OCI-LY7 (cell line): ENCODE measurements around the gene DCST2. TPM values are rescaled to one million over a fixed set of nuclear protein-coding genes. Genes with fewer than 3 reads are reported as not detected.

Source experiments
- BruUV-seq: library from RNA; stranded (reverse); fragments of 400-500 nt; replicated peaks from 2 replicates; lab custom pipeline; 2021; lab: Mats Ljungman, UMichigan
- CTCF ChIA-PET: fragments of 300-600 bp; sonication (Branson Sonifier 250); formaldehyde crosslinking; loops from one replicate; lab custom pipeline; 2022; ENCODE audit warnings: antibody characterized with exemption; ENCODE audit not compliant: unreplicated experiment; lab: Charles Lee
- POLR2A ChIA-PET: fragments of 300-600 bp; sonication (Branson Sonifier 250); formaldehyde crosslinking; loops from one replicate; lab custom pipeline; 2022; ENCODE audit warnings: antibody characterized with exemption; lab: Charles Lee
- DNase-seq: peaks from one replicate; pipeline ENCODE4 v3.0.0-alpha.2; 2015; ENCODE audit warnings: low spot score
- H2AFZ ChIP-seq: fragments of 200-600 bp; sonication (generic), shearing (Covaris generic); 2 replicates; pipeline ENCODE4 v1.6.1; 2014; ENCODE audit warnings: mild to moderate bottlenecking, antibody characterized with exemption, low read length, moderate library complexity
- H3K27ac ChIP-seq: fragments of 200-600 bp; sonication (generic); 2 replicates; pipeline ENCODE4 v1.5.1; 2014; ENCODE audit warnings: mixed run types, low read depth, mild to moderate bottlenecking, moderate library complexity, low read length, inconsistent platforms; ENCODE audit not compliant: poor library complexity, severe bottlenecking
- H3K36me3 ChIP-seq: fragments of 200-600 bp; sonication (generic); 2 replicates; pipeline ENCODE4 v1.6.1; 2014; ENCODE audit warnings: mild to moderate bottlenecking, antibody characterized with exemption, low read length, moderate library complexity, mixed read lengths; ENCODE audit not compliant: insufficient read depth
- H3K4me1 ChIP-seq: fragments of 200-600 bp; sonication (generic); 2 replicates; pipeline ENCODE4 v1.5.1; 2014; ENCODE audit warnings: mild to moderate bottlenecking, low read length; ENCODE audit not compliant: insufficient read depth, poor library complexity, severe bottlenecking
- H3K4me2 ChIP-seq: fragments of 200-600 bp; sonication (generic); 2 replicates; pipeline ENCODE4 v1.6.1; 2014; ENCODE audit warnings: mild to moderate bottlenecking, low read length
- H3K4me3 ChIP-seq: fragments of 200-600 bp; sonication (generic); 2 replicates; pipeline ENCODE4 v1.5.1; 2014; ENCODE audit warnings: mild to moderate bottlenecking, low read depth, low read length; ENCODE audit not compliant: poor library complexity, severe bottlenecking
- H3K79me2 ChIP-seq: fragments of 200-600 bp; sonication (generic); 2 replicates; pipeline ENCODE4 v1.6.1; 2016; ENCODE audit warnings: low read depth, mild to moderate bottlenecking, low read length, moderate library complexity, mixed read lengths; ENCODE audit not compliant: insufficient read depth
- H3K9me2 ChIP-seq: fragments of 200-600 bp; sonication (generic); 2 replicates; pipeline ENCODE4 v1.6.1; 2016; ENCODE audit warnings: mild to moderate bottlenecking, low read length, mixed read lengths; ENCODE audit not compliant: insufficient read depth
- H3K9me3 ChIP-seq: fragments of 200-600 bp; sonication (generic); 2 replicates; pipeline ENCODE4 v1.6.1; 2014; ENCODE audit warnings: mild to moderate bottlenecking, mixed run types, low read length, mixed read lengths
- H4K20me1 ChIP-seq: fragments of 200-600 bp; sonication (generic); 2 replicates; pipeline ENCODE4 v1.6.1; 2014; ENCODE audit warnings: mild to moderate bottlenecking, antibody characterized with exemption, low read length, moderate library complexity, mixed read lengths; ENCODE audit not compliant: insufficient read depth
- EZH2phosphoT487 ChIP-seq: fragments of 200-600 bp; sonication (generic); IDR thresholded peaks from 2 replicates; pipeline ENCODE4 v1.6.1; 2018; ENCODE audit warnings: low read depth, borderline replicate concordance, mild to moderate bottlenecking, mixed run types, antibody characterized with exemption, low read length, moderate library complexity, mixed read lengths
- intact Hi-C: fragments of 100-400 bp; cut with micrococcal nuclease; formaldehyde crosslinking; loops from one replicate; pipeline ENCODE4 v1.10.0; 2022; ENCODE audit not compliant: unreplicated experiment
- total RNA-seq, 2 experiments: library from RNA; depleted of rRNA in 1 of 2; stranded (reverse); fragments of >200 nt in 1 of 2; shearing (Covaris generic) in 1 of 2; gene quantifications; 2 replicates each; pipeline ENCODE4 v1.2.3, GENCODE V29; 2014 to 2022
- TF ChIP-seq, protein P1 (sequence below): fragments of 200-600 bp; sonication (generic); conservative IDR thresholded peaks from 2 replicates; pipeline ENCODE4 v1.5.1; 2014; ENCODE audit warnings: mild to moderate bottlenecking, antibody characterized with exemption, low read length, moderate library complexity, mixed read lengths

The DCST2 gene
- total RNA-seq, 2 experiments from 2014 or later, result 0.85 to 2.0 TPM

DNA sequence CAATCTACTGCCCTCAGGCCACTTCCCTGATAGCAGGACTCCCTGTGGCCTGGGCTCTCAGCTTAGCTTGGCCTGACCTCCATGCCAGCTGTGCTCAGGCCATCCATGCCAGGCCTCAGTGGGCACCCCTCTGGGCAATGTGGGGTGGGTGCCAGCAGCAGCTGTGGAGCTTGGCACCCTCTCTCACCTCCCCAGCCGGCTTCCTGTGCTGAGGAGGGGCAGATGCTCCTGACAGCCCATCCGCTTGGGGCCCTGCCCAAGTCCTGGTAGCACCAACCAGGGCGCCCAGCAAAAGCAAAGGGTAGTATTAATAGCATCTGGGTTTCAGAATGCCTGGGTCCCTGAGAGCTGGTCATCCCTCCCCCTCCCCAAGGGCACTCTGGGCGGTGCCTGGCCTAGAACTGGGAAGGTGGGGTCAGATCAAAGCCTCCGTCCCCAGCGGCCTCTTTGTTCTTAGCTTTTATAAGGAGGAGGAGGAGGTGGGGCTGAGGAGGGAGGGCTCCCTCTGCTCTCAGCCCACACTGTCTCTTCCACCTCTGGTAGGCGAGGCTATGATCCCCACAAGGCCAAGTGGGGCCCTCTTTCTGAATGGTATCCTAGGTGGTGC is 36.1 kb upstream of the DCST2 start:
- Histone ChIP-seq H2AFZ (no peak overlapping the region), H3K79me2 (peaks cover 2% of the 10 kb centered on the region; the same call in 1 of the 2 replicates), H3K9me3 (no peaks in the 10 kb centered on the region), H4K20me1 (no peaks in the 10 kb centered on the region), H3K4me3 (no peak overlapping the region), H3K9me2 (no peaks in the 10 kb centered on the region), H3K4me1 (peaks cover 51% of the 10 kb centered on the region), H3K4me2 (no peak overlapping the region), H3K27ac (no peak overlapping the region), H3K36me3 (peaks cover 17% of the 10 kb centered on the region; the same call in 1 of the 2 replicates)
- intact Hi-C loops, result no loop called here
- TF ChIP-seq, protein P1, sequence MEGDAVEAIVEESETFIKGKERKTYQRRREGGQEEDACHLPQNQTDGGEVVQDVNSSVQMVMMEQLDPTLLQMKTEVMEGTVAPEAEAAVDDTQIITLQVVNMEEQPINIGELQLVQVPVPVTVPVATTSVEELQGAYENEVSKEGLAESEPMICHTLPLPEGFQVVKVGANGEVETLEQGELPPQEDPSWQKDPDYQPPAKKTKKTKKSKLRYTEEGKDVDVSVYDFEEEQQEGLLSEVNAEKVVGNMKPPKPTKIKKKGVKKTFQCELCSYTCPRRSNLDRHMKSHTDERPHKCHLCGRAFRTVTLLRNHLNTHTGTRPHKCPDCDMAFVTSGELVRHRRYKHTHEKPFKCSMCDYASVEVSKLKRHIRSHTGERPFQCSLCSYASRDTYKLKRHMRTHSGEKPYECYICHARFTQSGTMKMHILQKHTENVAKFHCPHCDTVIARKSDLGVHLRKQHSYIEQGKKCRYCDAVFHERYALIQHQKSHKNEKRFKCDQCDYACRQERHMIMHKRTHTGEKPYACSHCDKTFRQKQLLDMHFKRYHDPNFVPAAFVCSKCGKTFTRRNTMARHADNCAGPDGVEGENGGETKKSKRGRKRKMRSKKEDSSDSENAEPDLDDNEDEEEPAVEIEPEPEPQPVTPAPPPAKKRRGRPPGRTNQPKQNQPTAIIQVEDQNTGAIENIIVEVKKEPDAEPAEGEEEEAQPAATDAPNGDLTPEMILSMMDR, result no peak
- TF ChIP-seq EZH2phosphoT487, result no peak
- DNase-seq, result no peak
- ChIA-PET CTCF (interaction anchor here (0.7 kb wide), 1 partner anchor 15 kb away, joined by 3 read pairs; no protein-coding TSS in a partner anchor), POLR2A (interaction anchor here (0.6 kb wide), 1 partner anchor 535 kb away, joined by 3 read pairs; no protein-coding TSS in a partner anchor)
- BruUV-seq, result no TSS peak

DNA sequence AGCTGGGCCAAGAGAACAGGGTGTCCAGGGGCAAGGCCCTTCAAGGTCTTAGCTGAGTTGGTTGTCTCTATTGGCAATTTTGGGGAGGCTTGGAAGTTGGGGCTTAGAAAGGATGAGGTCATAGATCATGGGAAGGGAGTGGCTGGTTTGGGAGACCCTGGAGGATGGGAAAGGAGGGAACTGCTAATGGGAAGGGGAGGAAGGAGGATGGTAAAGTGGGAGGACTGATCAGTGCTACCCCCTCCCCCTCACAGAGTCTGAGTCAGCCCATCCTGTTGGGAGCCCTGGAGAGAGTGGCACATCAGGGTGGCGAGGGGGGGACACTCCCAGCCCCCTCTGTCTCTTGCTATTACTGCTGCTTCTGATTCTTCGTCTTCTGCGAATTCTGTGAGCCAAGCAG is 35.0 kb upstream of the DCST2 start:
- Histone ChIP-seq H3K79me2 (peaks cover 7% of the 10 kb centered on the region; the same call in 1 of the 2 replicates), H3K27ac (no peak overlapping the region), H3K4me3 (no peak overlapping the region), H3K4me1 (peaks cover 46% of the 10 kb centered on the region), H3K9me3 (no peaks in the 10 kb centered on the region), H3K9me2 (no peaks in the 10 kb centered on the region), H3K4me2 (no peak overlapping the region), H3K36me3 (peaks cover 17% of the 10 kb centered on the region; the same call in 1 of the 2 replicates), H4K20me1 (no peaks in the 10 kb centered on the region), H2AFZ (no peak overlapping the region)
- ChIA-PET CTCF (no interaction called here), POLR2A (no interaction called here)
- DNase-seq, result no peak
- TF ChIP-seq, protein P1, result no peak
- TF ChIP-seq EZH2phosphoT487, result no peak
- no TSS peak for BruUV-seq
- intact Hi-C loops, result no loop called here

DNA sequence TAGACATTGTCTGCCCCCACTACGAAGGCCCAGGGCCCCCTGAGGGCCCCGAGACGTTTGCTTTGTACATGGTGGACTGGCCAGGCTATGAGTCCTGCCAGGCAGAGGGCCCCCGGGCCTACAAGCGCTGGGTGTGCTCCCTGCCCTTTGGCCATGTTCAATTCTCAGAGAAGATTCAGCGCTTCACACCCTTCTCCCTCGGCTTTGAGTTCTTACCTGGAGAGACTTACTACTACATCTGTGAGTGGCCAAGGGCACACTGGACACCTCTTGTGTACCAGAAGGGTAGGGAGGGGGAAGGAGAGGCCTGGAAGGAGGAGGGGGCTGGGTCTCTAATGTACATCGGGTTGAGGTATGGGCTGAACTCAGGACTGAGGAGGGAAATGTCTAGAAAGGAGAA is 33.2 kb upstream of the DCST2 start:
- intact Hi-C loops, result no loop called here
- Histone ChIP-seq H3K36me3 (peaks cover 17% of the 10 kb centered on the region; the same call in 1 of the 2 replicates), H3K79me2 (peaks cover 7% of the 10 kb centered on the region; the same call in 1 of the 2 replicates), H2AFZ (no peak overlapping the region), H3K27ac (no peak overlapping the region), H4K20me1 (no peaks in the 10 kb centered on the region), H3K9me3 (no peaks in the 10 kb centered on the region), H3K4me2 (no peak overlapping the region), H3K4me1 (peaks cover 45% of the 10 kb centered on the region), H3K4me3 (no peak overlapping the region), H3K9me2 (no peaks in the 10 kb centered on the region)
- POLR2A ChIA-PET, result no interaction called here
- CTCF ChIA-PET, result interaction anchor here (0.6 to 1.1 kb wide), 2 partner anchors 9 to 14 kb away, joined by 3 read pairs; no protein-coding TSS in a partner anchor
- BruUV-seq, result no TSS peak
- DNase-seq, result no peak
- no peak for TF ChIP-seq EZH2phosphoT487
- TF ChIP-seq, protein P1, result no peak
